Measurements from ENCODE around the gene ADNP2. TPM values are rescaled to one million over a fixed set of nuclear protein-coding genes. Genes with fewer than 3 reads are reported as not detected.

Gene ADNP2
- total RNA-seq, 1 experiment from 2014 or later = 40.5 TPM

DNA sequence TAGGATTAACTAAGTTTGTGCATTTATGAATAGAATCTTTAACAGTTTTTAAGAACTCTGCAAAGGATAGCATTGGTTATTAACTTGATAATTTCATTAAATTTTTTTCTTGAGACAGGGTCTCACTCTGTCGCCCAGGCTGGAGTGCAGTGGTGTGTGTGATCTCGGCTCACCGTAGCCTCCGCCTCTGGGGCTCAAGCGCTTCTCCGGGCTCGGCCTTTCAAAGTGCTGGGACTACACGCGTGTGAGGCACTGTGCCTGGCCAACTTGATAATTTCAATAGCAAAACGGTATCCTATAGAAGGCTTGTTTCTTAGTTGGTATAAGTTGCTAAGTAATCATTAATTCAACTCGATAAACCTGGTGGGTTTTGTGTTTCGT, 38.0 kb downstream of the ADNP2 start:
- peaks cover 19% of the 10 kb centered on the region for H3K4me1 ChIP-seq (ENCODE audit: control insufficient read depth, insufficient read depth, low read length)
- TF ChIP-seq TCF7L2 (IDR thresholded peaks at IDR 0.05; ENCODE audit: low read depth, low read length) (no peak), POLR2AphosphoS5 (IDR thresholded peaks at IDR 0.05; ENCODE audit: low read depth, low read length) (no peak), SIN3A (IDR thresholded peaks at IDR 0.05; ENCODE audit: borderline replicate concordance, insufficient read depth, low read depth, low read length) (no peak)
- TF ChIP-seq, protein P1, sequence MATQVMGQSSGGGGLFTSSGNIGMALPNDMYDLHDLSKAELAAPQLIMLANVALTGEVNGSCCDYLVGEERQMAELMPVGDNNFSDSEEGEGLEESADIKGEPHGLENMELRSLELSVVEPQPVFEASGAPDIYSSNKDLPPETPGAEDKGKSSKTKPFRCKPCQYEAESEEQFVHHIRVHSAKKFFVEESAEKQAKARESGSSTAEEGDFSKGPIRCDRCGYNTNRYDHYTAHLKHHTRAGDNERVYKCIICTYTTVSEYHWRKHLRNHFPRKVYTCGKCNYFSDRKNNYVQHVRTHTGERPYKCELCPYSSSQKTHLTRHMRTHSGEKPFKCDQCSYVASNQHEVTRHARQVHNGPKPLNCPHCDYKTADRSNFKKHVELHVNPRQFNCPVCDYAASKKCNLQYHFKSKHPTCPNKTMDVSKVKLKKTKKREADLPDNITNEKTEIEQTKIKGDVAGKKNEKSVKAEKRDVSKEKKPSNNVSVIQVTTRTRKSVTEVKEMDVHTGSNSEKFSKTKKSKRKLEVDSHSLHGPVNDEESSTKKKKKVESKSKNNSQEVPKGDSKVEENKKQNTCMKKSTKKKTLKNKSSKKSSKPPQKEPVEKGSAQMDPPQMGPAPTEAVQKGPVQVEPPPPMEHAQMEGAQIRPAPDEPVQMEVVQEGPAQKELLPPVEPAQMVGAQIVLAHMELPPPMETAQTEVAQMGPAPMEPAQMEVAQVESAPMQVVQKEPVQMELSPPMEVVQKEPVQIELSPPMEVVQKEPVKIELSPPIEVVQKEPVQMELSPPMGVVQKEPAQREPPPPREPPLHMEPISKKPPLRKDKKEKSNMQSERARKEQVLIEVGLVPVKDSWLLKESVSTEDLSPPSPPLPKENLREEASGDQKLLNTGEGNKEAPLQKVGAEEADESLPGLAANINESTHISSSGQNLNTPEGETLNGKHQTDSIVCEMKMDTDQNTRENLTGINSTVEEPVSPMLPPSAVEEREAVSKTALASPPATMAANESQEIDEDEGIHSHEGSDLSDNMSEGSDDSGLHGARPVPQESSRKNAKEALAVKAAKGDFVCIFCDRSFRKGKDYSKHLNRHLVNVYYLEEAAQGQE (IDR thresholded peaks at IDR 0.05; ENCODE audit: insufficient read depth in 1 of 2, low read depth in 2 of 2, low read length in 1 of 2) = no peak
- TF ChIP-seq, protein P2, sequence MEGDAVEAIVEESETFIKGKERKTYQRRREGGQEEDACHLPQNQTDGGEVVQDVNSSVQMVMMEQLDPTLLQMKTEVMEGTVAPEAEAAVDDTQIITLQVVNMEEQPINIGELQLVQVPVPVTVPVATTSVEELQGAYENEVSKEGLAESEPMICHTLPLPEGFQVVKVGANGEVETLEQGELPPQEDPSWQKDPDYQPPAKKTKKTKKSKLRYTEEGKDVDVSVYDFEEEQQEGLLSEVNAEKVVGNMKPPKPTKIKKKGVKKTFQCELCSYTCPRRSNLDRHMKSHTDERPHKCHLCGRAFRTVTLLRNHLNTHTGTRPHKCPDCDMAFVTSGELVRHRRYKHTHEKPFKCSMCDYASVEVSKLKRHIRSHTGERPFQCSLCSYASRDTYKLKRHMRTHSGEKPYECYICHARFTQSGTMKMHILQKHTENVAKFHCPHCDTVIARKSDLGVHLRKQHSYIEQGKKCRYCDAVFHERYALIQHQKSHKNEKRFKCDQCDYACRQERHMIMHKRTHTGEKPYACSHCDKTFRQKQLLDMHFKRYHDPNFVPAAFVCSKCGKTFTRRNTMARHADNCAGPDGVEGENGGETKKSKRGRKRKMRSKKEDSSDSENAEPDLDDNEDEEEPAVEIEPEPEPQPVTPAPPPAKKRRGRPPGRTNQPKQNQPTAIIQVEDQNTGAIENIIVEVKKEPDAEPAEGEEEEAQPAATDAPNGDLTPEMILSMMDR (IDR thresholded peaks at IDR 0.05) = no peak
- intact Hi-C loops (cut with micrococcal nuclease; ENCODE audit: unreplicated experiment) = loop anchor here (10.0 kb wide), 1 partner anchor 172 kb away; no protein-coding TSS in a partner anchor
- DNase-seq (ENCODE audit: low read depth, low spot score) (no peak), ATAC-seq (peak; percentile 79)
- no peaks in the 10 kb centered on the region for H3K9me3 ChIP-seq (ENCODE audit: control insufficient read depth, insufficient read depth, low read depth, low read length)
- H3K4me3 ChIP-seq (ENCODE audit: low read depth in 2 of 2, low read length in 2 of 2) = peak overlapping the region; percentile 79 to 81
- BruUV-seq (replicated peaks) = no TSS peak
- H3K27me3 ChIP-seq (ENCODE audit: control insufficient read depth, insufficient read depth, low read length) = no peaks in the 10 kb centered on the region
- no peaks in the 10 kb centered on the region for H3K36me3 ChIP-seq (ENCODE audit: control insufficient read depth, insufficient read depth, low read length)
- CTCF ChIA-PET = interaction anchor here (0.6 to 0.9 kb wide), 2 partner anchors 10 to 13 kb away, joined by 3 to 4 read pairs; no protein-coding TSS in a partner anchor
- POLR2A ChIA-PET = interaction anchor here (0.7 to 0.8 kb wide), 2 partner anchors 17 to 113 kb away, joined by 3 read pairs; partner anchors contain the start of gene RBFA
- in situ Hi-C loops (cut with HindIII; ENCODE audit: low pct_unique_long_range_greater_than_20kb, low sequenced_read_pairs) = no loop called here
- peak overlapping the region; percentile 88 for H3K27ac ChIP-seq (ENCODE audit: low read length)

DNA sequence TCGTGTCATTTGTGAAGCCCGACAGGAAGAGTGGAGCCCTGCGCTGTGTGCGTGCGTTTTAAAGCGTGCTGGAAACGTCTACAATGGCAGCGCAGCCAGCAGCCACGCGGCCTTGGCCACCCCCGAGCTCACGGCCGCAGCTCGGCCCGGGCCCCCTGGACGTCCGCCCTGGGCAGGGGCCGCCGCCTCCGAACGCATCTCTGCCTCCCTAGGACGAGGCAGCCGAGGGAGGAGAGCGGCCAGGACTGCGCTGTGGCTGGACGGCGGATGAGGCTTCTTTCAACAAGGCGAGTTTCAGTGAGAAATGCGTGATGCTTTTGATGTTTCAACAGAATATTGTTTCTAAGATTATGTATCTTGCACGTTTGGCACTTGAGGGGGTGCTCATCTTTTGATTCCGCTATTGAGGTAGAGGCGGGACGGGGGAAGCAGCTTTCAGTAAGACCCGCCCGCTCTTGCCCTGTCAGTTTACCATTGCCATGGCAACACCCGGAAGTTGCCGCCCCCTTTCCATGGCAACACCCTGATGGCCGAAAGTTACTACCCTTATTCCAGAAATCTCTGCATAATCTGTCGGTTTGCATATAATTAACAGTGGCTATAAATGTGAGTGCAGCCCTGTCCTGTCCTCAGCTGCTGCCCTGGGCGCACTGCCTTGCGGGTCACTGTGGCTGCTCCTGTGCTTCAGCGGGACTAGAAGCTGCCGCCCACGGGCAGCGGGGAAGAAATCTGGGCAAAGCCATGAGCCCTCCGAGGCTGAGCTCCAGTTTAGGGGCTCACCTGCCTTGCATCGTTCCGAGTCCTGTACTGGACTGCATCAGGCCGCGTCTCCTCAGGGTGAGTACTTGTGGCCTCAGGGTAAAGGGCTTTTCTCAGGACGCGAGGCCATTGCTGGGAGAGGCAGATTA, 38.6 kb downstream of the ADNP2 start:
- in situ Hi-C loops (cut with HindIII; ENCODE audit: low pct_unique_long_range_greater_than_20kb, low sequenced_read_pairs) (no loop called here), intact Hi-C loops (cut with micrococcal nuclease; ENCODE audit: unreplicated experiment) (loop anchor here (10.0 kb wide), 1 partner anchor 173 kb away; no protein-coding TSS in a partner anchor)
- ChIA-PET POLR2A (interaction anchor here (0.7 to 0.8 kb wide), 2 partner anchors 17 to 114 kb away, joined by 3 read pairs; partner anchors contain the start of gene RBFA), CTCF (interaction anchor here (0.6 to 0.9 kb wide), 2 partner anchors 10 to 13 kb away, joined by 3 to 4 read pairs; no protein-coding TSS in a partner anchor)
- DNase-seq (ENCODE audit: low read depth, low spot score) = peak; percentile 84
- ATAC-seq = peak; percentile 96
- Histone ChIP-seq H3K27me3 (ENCODE audit: control insufficient read depth, insufficient read depth, low read length) (no peaks in the 10 kb centered on the region), H3K4me1 (ENCODE audit: control insufficient read depth, insufficient read depth, low read length) (peaks cover 19% of the 10 kb centered on the region), H3K4me3 (ENCODE audit: low read depth in 2 of 2, low read length in 2 of 2) (peak overlapping the region; percentile 79 to 81), H3K27ac (ENCODE audit: low read length) (peak overlapping the region; percentile 88), H3K36me3 (ENCODE audit: control insufficient read depth, insufficient read depth, low read length) (no peaks in the 10 kb centered on the region), H3K9me3 (ENCODE audit: control insufficient read depth, insufficient read depth, low read depth, low read length) (no peaks in the 10 kb centered on the region)
- TF ChIP-seq POLR2AphosphoS5 (IDR thresholded peaks at IDR 0.05; ENCODE audit: low read depth, low read length) = peak; percentile 99
- TF ChIP-seq SIN3A (IDR thresholded peaks at IDR 0.05; ENCODE audit: borderline replicate concordance, insufficient read depth, low read depth, low read length) = peak; percentile 92
- TF ChIP-seq TCF7L2 (IDR thresholded peaks at IDR 0.05; ENCODE audit: low read depth, low read length) = peak; percentile 57; the same call in 1 of the 2 replicates
- TF ChIP-seq, protein P2 (IDR thresholded peaks at IDR 0.05) = no peak
- TF ChIP-seq, protein P1 (IDR thresholded peaks at IDR 0.05; ENCODE audit: insufficient read depth in 1 of 2, low read depth in 2 of 2, low read length in 1 of 2) = 0 out of 4 replicates have a peak, but pooled peaks of 1 of the 2 experiments have one; percentile 11
- no TSS peak for BruUV-seq (replicated peaks)
